Measurements from ENCODE around the gene IRX4.
"Not testable (repeated sequence)": the region's sequence is repeated elsewhere in the genome, so short reads cannot be mapped to it uniquely, and the experiment has no call there.

IRX4 gene

DNA sequence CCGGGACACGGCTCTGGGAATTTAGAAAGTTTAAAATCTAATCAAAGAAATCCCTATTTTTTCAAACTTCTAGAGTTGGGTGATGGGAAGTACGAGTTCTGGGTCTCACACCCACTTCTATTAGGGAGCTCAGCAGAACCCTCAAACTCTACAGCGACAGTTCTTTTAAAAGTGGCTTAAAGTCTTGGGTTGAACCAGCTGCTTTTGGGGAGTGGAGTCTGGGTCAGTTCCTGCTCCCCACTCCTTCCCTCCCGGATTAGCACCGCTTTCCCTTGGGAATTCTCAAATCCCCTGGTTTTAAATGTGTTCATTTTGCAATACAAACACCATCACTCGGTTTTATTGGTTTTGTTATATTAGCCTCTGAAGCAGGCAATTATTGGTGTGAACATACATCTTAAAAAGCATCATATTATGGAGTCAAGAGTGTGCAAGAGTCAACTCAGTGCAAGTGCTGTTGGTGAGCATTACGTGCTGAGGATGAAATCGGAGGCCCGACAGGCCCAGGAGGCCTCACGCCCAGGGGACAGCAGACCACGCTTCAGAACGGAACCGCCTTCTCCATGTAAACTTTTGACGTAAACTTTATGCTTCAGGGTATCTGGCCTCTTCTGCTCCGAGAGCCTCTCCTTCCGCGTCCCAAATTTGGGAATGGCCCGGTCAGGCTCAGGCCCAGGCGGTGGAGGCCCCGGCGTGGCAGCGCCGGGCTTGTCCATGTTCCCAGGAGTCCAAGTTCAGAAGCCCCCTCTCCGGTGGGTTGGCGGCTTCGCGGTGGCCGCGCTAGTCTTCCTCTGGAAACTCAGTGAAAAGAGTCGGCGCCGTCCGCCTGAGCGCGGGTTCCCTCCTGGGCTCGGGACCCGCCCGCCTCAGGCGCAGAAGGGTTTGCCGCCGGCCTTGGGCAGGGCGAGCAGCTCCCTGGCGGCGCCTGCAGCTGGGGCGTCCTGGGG, 5.3 kb downstream of the IRX4 start:
- DNase-seq: no peak

- no peak for DNase-seq
These were observed 6.1 kb downstream of the IRX4 start for GRCh38 chr5:1876660-1877064.

GRCh38 chr5:1875843-1876659, 6.7 kb downstream of the IRX4 start:
- DNase-seq: no peak

- DNase-seq: no peak
These were observed 7.4 kb downstream of the IRX4 start for GRCh38 chr5:1875281-1875842.

DNA sequence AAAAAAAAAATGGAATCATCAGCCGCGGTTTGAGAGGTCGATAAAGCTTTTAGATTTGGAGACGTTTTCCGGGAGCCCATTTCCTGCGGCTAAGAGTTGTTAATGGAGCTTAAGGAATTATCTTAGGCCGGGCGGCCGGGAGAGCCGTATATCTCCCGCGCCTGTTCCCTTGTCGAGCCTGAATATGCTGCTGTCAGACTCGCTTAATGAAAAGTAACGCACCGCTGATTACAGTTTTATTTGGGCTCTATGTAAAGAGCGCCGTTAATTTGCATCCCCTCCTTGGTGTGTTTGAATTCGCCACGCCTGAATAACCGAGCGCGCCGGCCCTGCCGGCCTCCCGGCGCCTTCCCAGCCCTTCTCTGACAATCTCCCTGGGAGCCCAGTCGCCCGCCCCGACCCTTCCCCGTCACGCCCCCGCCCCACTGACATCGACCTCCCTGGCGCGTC, 7.9 kb downstream of the IRX4 start:
- DNase-seq: no peak

DNA sequence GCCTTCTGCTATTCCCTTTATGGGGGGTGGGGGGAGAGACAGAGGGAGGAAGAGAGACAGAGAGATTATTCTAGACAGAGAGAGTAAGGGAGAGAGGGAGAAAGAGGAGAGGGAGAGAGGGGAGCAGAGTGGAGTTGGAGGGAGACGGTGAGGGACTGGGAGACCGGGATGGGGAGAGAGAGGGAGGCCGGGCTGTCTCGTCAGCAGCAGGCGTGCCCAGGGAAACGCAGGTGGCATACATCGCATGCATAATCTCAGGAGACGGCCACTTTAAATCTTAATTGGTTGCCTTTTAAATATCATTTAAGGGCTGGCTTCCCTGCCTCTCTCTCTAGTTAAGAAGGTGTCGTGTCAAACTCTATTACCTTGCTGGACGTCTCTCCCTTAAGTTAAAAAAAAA, 8.4 kb downstream of the IRX4 start:
- no peak for DNase-seq

DNA sequence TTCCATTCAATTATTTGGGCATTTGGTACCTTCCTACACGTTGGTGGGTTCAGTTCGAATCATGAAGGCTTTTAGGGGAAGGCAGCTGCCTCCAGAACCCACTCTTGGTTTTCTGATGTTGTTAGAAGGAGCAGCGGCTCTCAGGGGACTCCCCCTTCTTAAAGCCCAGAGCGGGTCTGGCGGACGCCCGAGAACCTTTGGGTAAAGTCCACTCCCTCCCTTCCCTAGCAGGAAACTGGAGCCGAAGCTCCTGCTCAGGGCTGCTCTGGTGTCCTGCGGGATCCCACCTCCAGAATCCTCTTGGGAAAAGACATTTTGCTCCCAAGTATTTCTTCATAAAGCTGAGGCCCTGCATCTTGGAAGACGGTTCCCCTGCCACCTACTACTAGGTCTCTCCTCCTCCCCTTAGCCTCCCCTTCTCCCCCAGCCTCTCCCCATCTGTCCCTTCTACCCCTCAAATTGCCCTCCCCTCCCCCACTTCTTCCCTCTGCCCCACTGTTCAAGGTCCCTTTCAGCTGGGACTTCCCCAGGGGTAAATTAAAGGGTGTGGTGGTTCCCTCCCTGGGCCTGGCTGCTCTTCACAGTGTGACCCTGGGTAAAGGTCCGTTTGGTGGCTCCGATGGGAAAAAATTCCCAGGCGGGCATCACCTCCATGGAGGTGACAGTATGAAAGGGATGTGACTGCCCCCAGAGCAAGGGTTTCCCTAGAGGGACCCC, 9.3 kb downstream of the IRX4 start:
- DNase-seq: no peak

DNA sequence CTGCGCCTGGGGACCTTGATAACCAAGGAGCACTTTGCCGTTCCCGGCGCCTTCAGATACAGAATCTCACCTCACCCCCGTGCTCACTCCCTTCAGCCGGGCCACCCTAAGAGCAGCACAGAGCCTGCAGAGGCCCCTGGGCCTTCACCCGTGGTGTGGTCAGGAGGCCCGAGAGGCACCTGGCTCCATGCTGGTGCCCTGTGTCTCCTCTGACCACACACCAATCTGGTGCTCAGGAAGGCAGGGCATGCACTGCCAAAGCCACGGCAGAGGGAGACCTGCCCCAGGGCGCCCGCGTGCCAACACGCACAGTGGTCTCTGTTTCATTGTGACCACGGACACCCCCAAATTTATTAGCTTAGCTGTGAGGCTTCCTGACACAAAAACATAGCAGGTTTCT, 11.3 kb downstream of the IRX4 start:
- no peak for DNase-seq

- not testable (repeated sequence) for DNase-seq
These were observed 12.1 kb downstream of the IRX4 start for GRCh38 chr5:1870435-1871272.

- DNase-seq: no peak
These were observed 13.7 kb downstream of the IRX4 start for GRCh38 chr5:1868886-1869475.

GRCh38 chr5:1867815-1868143, 14.9 kb downstream of the IRX4 start:
- no peak for DNase-seq

- DNase-seq: no peak
These were observed 15.5 kb downstream of the IRX4 start for GRCh38 chr5:1867114-1867814.

- DNase-seq: no peak
These were observed 16.8 kb downstream of the IRX4 start for GRCh38 chr5:1865948-1866347.

GRCh38 chr5:1865486-1865885, 17.2 kb downstream of the IRX4 start:
- DNase-seq: no peak

- no peak for DNase-seq
These were observed 17.8 kb downstream of the IRX4 start for GRCh38 chr5:1864896-1865440.

- DNase-seq: no peak
These were observed 21.8 kb downstream of the IRX4 start for GRCh38 chr5:1860949-1861348.

DNA sequence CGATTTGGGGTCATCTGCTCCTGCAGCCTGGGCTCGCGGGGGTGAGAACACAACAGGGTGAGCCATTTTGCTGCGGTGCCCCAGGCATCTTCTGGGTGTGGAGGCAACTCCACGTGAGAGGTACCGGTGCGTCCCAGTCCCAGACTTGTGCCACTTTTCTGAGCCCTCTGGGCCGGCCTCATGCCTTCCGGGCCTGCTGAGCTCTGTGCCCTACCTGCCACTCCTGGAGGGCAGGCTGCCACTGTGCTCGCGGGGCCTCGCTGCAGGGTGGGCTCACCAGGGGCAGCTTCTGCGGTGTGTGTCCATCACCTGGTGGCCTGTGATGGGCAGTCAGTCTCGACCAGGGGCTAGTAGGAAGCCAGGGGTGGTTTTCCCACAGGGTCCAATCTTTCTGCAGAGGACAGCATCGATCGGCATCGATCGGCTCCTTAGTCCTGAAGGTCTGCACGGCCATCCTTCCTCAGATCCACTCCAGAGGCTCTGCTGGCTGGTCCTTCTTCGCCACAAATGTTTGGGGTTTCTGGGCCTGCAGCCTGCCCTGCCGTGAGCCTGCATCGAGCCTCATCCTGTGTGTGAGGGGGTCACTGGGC, 22.6 kb downstream of the IRX4 start:
- DNase-seq: no peak

DNA sequence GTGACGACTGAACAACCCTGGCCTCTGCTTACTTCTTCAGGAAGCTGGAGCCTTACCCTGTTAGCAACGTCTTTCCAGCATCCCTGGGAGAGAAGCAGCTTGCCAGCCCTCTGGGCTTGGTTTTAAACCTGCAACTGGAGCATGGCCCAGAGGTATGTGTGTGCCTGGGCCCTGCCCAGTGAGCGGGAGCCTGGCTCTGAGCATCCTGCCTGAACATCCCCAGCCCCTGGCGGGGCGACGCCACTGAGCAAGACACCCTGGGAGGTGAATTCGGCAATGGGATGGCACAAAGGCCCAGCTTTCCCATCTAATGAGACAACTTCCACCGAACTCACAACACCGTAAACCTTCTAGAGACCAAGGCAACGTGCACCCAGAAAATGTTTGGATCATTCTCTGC, 23.6 kb downstream of the IRX4 start:
- no peak for DNase-seq

DNA sequence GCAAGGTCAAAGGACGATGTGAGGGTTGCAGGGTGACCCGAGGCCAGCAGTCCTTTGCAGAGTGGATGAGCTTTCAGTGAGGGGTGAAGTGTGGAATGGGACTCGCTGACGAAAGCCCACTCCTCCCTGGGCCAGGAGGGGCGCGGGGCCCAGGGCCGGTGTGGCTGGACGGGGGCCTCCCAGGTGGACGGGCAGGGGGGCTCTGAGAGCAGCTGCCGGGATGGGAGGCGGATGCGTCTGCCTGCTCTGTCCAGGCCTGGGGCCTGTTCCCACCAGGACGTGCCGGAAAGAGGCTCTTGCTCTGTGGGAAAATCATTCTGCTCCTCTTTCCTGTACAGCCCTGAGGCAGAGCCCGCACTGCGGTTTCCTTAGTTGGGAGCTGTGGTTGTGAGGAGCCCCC, 24.3 kb downstream of the IRX4 start:
- DNase-seq: no peak

DNA sequence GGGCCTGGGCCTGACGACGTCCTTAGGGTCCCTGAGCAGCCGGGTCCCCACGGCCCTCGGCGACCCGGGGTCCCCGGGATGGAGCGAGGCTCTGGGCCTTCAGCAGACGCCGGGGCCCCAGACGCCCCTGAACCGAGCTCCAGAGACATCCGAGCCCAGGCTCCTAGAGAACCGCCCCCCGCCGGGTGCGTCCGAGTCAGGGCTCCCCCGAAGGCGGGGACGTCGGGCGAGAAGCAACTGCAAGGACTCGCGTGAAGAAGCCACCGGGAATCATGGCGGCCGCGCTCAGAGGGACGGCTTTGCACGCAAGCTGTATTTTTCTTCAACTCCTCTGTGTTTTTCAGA, 25.5 kb downstream of the IRX4 start:
- DNase-seq: no peak

Measured in suppressor macrophage treated with lipopolysaccharide for 4 hours (primary cell).